Ascending aorta (tissue), 2 donors: Measurements from ENCODE around the gene NONO. TPM values are rescaled to one million over a fixed set of nuclear protein-coding genes. Genes with fewer than 3 reads are reported as not detected.
"Not testable (repeated sequence)": the region's sequence is repeated elsewhere in the genome, so short reads cannot be mapped to it uniquely, and the experiment has no call there.

Experiments used
- DNase-seq, 2 donors: peaks; one replicate each; pipeline ENCODE4 v3.0.0-alpha.2; 2019; ENCODE audit warnings: low spot score in 2 of 2
- H3K27ac ChIP-seq, 2 donors: fragments of 200-600 bp; sonication (generic); one replicate each; pipeline ENCODE4 v1.5.1; 2016 to 2017; ENCODE audit warnings: mild to moderate bottlenecking in 1 of 2
- H3K27me3 ChIP-seq: fragments of 200-600 bp; sonication (generic); one replicate; pipeline ENCODE4 v1.5.1; 2017
- H3K36me3 ChIP-seq, 2 donors: fragments of 200-600 bp; sonication (generic); one replicate each; pipeline ENCODE4 v1.5.1; 2016
- H3K4me1 ChIP-seq, 2 donors: fragments of 200-600 bp; sonication (generic); one replicate each; pipeline ENCODE4 v1.5.1; 2016 to 2017; ENCODE audit warnings: mild to moderate bottlenecking in 1 of 2
- H3K4me3 ChIP-seq, 2 donors: fragments of 200-600 bp; sonication (generic); one replicate each; pipeline ENCODE4 v1.5.1; 2016 to 2017; ENCODE audit warnings: mild to moderate bottlenecking in 1 of 2
- H3K9me3 ChIP-seq, 2 donors: fragments of 200-600 bp; sonication (generic); one replicate each; pipeline ENCODE4 v1.5.1; 2016
- CTCF ChIP-seq, 3 experiments: fragments of 200-600 bp in 2 of 3; fragments of 450-650 bp in 1 of 3; sonication (generic) in 2 of 3; IDR thresholded peaks; one replicate each; pipeline ENCODE4 v1.5.1; 2016 to 2019; ENCODE audit warnings: antibody characterized with exemption in 3 of 3, mild to moderate bottlenecking in 1 of 3, moderate library complexity in 1 of 3
- intact Hi-C: fragments of 100-400 bp; cut with DNase I; formaldehyde crosslinking; loops from one replicate; pipeline ENCODE4 v1.15.1; 2023
- total RNA-seq: library from RNA; depleted of rRNA; stranded (reverse); fragments of >200 nt; gene quantifications from one replicate; pipeline ENCODE4 v1.1.0, GENCODE V29; 2016

NONO gene
- total RNA-seq, 1 donor from 2014 or later = 178 TPM

- H3K27me3 ChIP-seq = no peaks in the 10 kb centered on the region
- TF ChIP-seq CTCF (IDR thresholded peaks at IDR 0.05) = no peak
- H3K4me3 ChIP-seq = peak overlapping the region; percentile 21 to 63
- H3K27ac ChIP-seq = peak overlapping the region; percentile 58 to 70
- intact Hi-C loops = loop anchor here (5.0 kb wide), 1 partner anchor 60 kb away; no protein-coding TSS in a partner anchor
- H3K36me3 ChIP-seq = peaks cover 13 to 25% of the 10 kb centered on the region in 2 donors
- no peaks in the 10 kb centered on the region for H3K9me3 ChIP-seq
- DNase-seq = no peak
- H3K4me1 ChIP-seq = no peaks in the 10 kb centered on the region
Measured at GRCh38 chrX:71302461-71303213, 19.2 kb downstream of the NONO start.

- intact Hi-C loops = loop anchor here (5.0 kb wide), 1 partner anchor 58 kb away; no protein-coding TSS in a partner anchor
- Histone ChIP-seq H3K9me3 (no peaks in the 10 kb centered on the region), H3K4me1 (no peaks in the 10 kb centered on the region), H3K36me3 (peaks cover 0 to 6% of the 10 kb centered on the region in 2 donors), H3K4me3 (no peak overlapping the region), H3K27ac (no peak overlapping the region), H3K27me3 (no peaks in the 10 kb centered on the region)
- TF ChIP-seq CTCF (IDR thresholded peaks at IDR 0.05) = no peak
- no peak for DNase-seq
Measured at GRCh38 chrX:71304561-71304960, 21.1 kb downstream of the NONO start.

- Histone ChIP-seq H3K9me3 (no peaks in the 10 kb centered on the region), H3K27ac (no peak overlapping the region), H3K36me3 (peaks cover 0 to 3% of the 10 kb centered on the region in 2 donors), H3K27me3 (no peaks in the 10 kb centered on the region), H3K4me3 (no peak overlapping the region), H3K4me1 (no peaks in the 10 kb centered on the region)
- DNase-seq = no peak
- intact Hi-C loops = no loop called here
- TF ChIP-seq CTCF (IDR thresholded peaks at IDR 0.05) = no peak
Measured at GRCh38 chrX:71315917-71316316, 32.5 kb downstream of the NONO start.

- intact Hi-C loops, H3K4me3 ChIP-seq, H3K27me3 ChIP-seq, H3K4me1 ChIP-seq, H3K36me3 ChIP-seq, DNase-seq, H3K27ac ChIP-seq, H3K9me3 ChIP-seq: not testable (repeated sequence)
Measured at GRCh38 chrX:71316959-71317358, 33.5 kb downstream of the NONO start.

GRCh38 chrX:71320126-71320525 is 36.7 kb downstream of the NONO start:
- Histone ChIP-seq H3K27ac (no peak overlapping the region), H3K36me3 (peaks cover 0 to 3% of the 10 kb centered on the region in 2 donors), H3K27me3 (no peaks in the 10 kb centered on the region), H3K9me3 (no peaks in the 10 kb centered on the region), H3K4me1 (no peaks in the 10 kb centered on the region), H3K4me3 (no peak overlapping the region)
- DNase-seq = no peak
- TF ChIP-seq CTCF (IDR thresholded peaks at IDR 0.05) = no peak
- intact Hi-C loops = no loop called here

- H3K36me3 ChIP-seq = peaks cover 0 to 3% of the 10 kb centered on the region in 2 donors
- no peak overlapping the region for H3K4me3 ChIP-seq
- no peaks in the 10 kb centered on the region for H3K27me3 ChIP-seq
- H3K4me1 ChIP-seq = no peaks in the 10 kb centered on the region
- no peak overlapping the region for H3K27ac ChIP-seq
- H3K9me3 ChIP-seq = peaks cover 8 to 9% of the 10 kb centered on the region in 2 donors
- intact Hi-C loops = no loop called here
- no peak for DNase-seq
- no peak for TF ChIP-seq CTCF (IDR thresholded peaks at IDR 0.05)
Measured at GRCh38 chrX:71321731-71322130, 38.3 kb downstream of the NONO start.

GRCh38 chrX:71324452-71324851 is 41.0 kb downstream of the NONO start:
- H3K4me3 ChIP-seq, DNase-seq, intact Hi-C loops, H3K27ac ChIP-seq, H3K36me3 ChIP-seq, H3K27me3 ChIP-seq, H3K4me1 ChIP-seq: not testable (repeated sequence)
- H3K9me3 ChIP-seq = peaks cover 9 to 13% of the 10 kb centered on the region in 2 donors
